Thoracic aorta (tissue), 2 donors: ENCODE measurements around the gene TRIP13. TPM values are rescaled to one million over a fixed set of nuclear protein-coding genes. Genes with fewer than 3 reads are reported as not detected.

Experiments
- ATAC-seq: fragments of 150-250 bp; one replicate; pipeline ENCODE4 v1.8.0; 2017; ENCODE audit warnings: low read depth; ENCODE audit not compliant: insufficient number of reproducible peaks, low FRiP score
- DNase-seq: peaks from one replicate; pipeline ENCODE4 v3.0.0-alpha.2; 2020; ENCODE audit warnings: low spot score
- H3K27ac ChIP-seq, 2 donors: fragments of 200-600 bp; sonication (generic); 1 replicate in 1 of 2; 2 replicates in 1 of 2; pipeline ENCODE4 v1.5.1; 2016; ENCODE audit warnings: mild to moderate bottlenecking in 2 of 2, moderate library complexity in 2 of 2
- H3K27me3 ChIP-seq: fragments of 200-600 bp; sonication (generic); replicated peaks from 2 replicates; pipeline ENCODE4 v1.6.0; 2016; ENCODE audit warnings: mild to moderate bottlenecking; ENCODE audit not compliant: insufficient read depth
- H3K36me3 ChIP-seq: fragments of 200-600 bp; sonication (generic); one replicate; pipeline ENCODE4 v1.5.1; 2016
- H3K4me1 ChIP-seq, 2 donors: fragments of 200-600 bp; sonication (generic); 1 replicate in 1 of 2; 2 replicates in 1 of 2; pipeline versions ENCODE4 v1.5.1 to v1.6.0; 2016; ENCODE audit warnings: low read depth in 2 of 2, mild to moderate bottlenecking in 1 of 2; ENCODE audit not compliant: control insufficient read depth in 1 of 2
- H3K4me3 ChIP-seq: fragments of 200-600 bp; sonication (generic); 2 replicates; pipeline ENCODE4 v1.5.1; 2016; ENCODE audit warnings: mild to moderate bottlenecking
- H3K9me3 ChIP-seq: fragments of 200-600 bp; sonication (generic); 2 replicates; pipeline ENCODE4 v1.5.1; 2016
- CTCF ChIP-seq: fragments of 200-600 bp; sonication (generic); IDR thresholded peaks from one replicate; pipeline ENCODE4 v1.5.1; 2019; ENCODE audit warnings: antibody characterized with exemption
- total RNA-seq, 2 donors: library from RNA; depleted of rRNA; stranded (reverse); fragments of >200 nt; gene quantifications; one replicate each; pipeline versions ENCODE4 v1.1.0 to v1.2.3, GENCODE V29; 2016

Gene TRIP13
- total RNA-seq, 2 donors from 2014 or later, result 1.6 TPM; not detected in 1

- no peak overlapping the region for H3K27ac ChIP-seq
- no peaks in the 10 kb centered on the region for H3K9me3 ChIP-seq
- no peaks in the 10 kb centered on the region for H3K27me3 ChIP-seq
- H3K4me3 ChIP-seq, result no peak overlapping the region
- TF ChIP-seq CTCF, result no peak
- H3K4me1 ChIP-seq, result no peaks in the 10 kb centered on the region
- ATAC-seq, result no peak
- no peaks in the 10 kb centered on the region for H3K36me3 ChIP-seq
- DNase-seq, result no peak
These were observed 50.7 kb downstream of the TRIP13 start for GRCh38 chr5:943201-943917.

- DNase-seq (no peak), ATAC-seq (no peak)
- no peaks in the 10 kb centered on the region for H3K9me3 ChIP-seq
- no peaks in the 10 kb centered on the region for H3K4me1 ChIP-seq
- no peak overlapping the region for H3K27ac ChIP-seq
- no peak for TF ChIP-seq CTCF
- H3K4me3 ChIP-seq, result no peak overlapping the region
- no peaks in the 10 kb centered on the region for H3K27me3 ChIP-seq
- no peaks in the 10 kb centered on the region for H3K36me3 ChIP-seq
These were observed 51.4 kb downstream of the TRIP13 start for GRCh38 chr5:943918-944620.

- Histone ChIP-seq H3K27me3 (no peaks in the 10 kb centered on the region), H3K4me3 (no peak overlapping the region), H3K27ac (no peak overlapping the region), H3K9me3 (no peaks in the 10 kb centered on the region), H3K4me1 (no peaks in the 10 kb centered on the region), H3K36me3 (no peaks in the 10 kb centered on the region)
- DNase-seq, result no peak
- no peak for ATAC-seq
- no peak for TF ChIP-seq CTCF
These were observed 51.9 kb downstream of the TRIP13 start for GRCh38 chr5:944621-944927.

- Histone ChIP-seq H3K36me3 (no peaks in the 10 kb centered on the region), H3K4me1 (no peaks in the 10 kb centered on the region), H3K27ac (no peak overlapping the region), H3K4me3 (no peak overlapping the region), H3K27me3 (no peaks in the 10 kb centered on the region), H3K9me3 (no peaks in the 10 kb centered on the region)
- ATAC-seq, result no peak
- no peak for DNase-seq
- no peak for TF ChIP-seq CTCF
These were observed 52.5 kb downstream of the TRIP13 start for GRCh38 chr5:944992-945685.
